HepG2 (cell line): ENCODE results near the gene CCDC88B.

ENCODE experiments used
- CEBPB ChIP-seq: IDR thresholded peaks from 2 replicates; pipeline ENCODE4 v1.6.1; 2011; ENCODE audit warnings: low read depth, low read length, improper control_type of control experiment, borderline replicate concordance
- NBN ChIP-seq: fragments of 450-650 bp; conservative IDR thresholded peaks from 2 replicates; pipeline ENCODE4 v1.6.1; 2017
- ZFP90 ChIP-seq: sonication (generic); formaldehyde crosslinking; IDR thresholded peaks from 2 replicates; pipeline ENCODE4 v1.8.0; 2022; ENCODE audit warnings: missing genetic modification reagents, mild to moderate bottlenecking, inconsistent platforms, borderline replicate concordance
- TF ChIP-seq, protein P1 (sequence below): sonication (generic); formaldehyde crosslinking; IDR thresholded peaks from 2 replicates; pipeline ENCODE4 v1.5.0; 2020; ENCODE audit warnings: mild to moderate bottlenecking, missing genetic modification reagents, moderate library complexity
- TF ChIP-seq, protein P2 (sequence below), 2 experiments: fragments of 450-650 bp in 1 of 2; sonication (generic) in 1 of 2; formaldehyde crosslinking in 1 of 2; IDR thresholded peaks; 2 replicates each; pipeline versions ENCODE4 v1.6.1 to v1.8.0; 2016 to 2022; ENCODE audit warnings: antibody characterized with exemption in 1 of 2, mild to moderate bottlenecking in 1 of 2, missing genetic modification reagents in 1 of 2

DNA sequence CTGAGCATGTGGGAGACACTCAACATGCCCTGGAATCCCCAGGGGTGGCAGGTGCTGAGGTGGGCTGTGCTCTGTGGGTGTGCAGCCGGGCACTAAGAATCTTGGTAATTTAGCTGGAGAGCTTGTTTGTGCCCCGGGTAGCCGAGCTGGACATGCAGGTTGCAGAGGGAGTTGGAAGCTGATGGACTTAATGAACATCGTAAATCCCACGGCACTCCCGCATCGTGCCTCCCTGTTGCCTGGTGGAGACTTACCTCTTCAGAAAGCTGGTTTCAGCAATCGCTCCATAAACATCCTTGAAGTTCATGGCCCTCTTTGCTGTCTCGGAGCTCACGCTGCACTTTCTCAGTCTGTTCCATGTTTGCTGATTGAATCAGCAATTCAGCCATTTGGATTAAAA lies 48.9 kb downstream of the CCDC88B start:
- TF ChIP-seq, protein P1, sequence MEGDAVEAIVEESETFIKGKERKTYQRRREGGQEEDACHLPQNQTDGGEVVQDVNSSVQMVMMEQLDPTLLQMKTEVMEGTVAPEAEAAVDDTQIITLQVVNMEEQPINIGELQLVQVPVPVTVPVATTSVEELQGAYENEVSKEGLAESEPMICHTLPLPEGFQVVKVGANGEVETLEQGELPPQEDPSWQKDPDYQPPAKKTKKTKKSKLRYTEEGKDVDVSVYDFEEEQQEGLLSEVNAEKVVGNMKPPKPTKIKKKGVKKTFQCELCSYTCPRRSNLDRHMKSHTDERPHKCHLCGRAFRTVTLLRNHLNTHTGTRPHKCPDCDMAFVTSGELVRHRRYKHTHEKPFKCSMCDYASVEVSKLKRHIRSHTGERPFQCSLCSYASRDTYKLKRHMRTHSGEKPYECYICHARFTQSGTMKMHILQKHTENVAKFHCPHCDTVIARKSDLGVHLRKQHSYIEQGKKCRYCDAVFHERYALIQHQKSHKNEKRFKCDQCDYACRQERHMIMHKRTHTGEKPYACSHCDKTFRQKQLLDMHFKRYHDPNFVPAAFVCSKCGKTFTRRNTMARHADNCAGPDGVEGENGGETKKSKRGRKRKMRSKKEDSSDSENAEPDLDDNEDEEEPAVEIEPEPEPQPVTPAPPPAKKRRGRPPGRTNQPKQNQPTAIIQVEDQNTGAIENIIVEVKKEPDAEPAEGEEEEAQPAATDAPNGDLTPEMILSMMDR (CRISPR knock-in tag), result no peak
- TF ChIP-seq, protein P2, sequence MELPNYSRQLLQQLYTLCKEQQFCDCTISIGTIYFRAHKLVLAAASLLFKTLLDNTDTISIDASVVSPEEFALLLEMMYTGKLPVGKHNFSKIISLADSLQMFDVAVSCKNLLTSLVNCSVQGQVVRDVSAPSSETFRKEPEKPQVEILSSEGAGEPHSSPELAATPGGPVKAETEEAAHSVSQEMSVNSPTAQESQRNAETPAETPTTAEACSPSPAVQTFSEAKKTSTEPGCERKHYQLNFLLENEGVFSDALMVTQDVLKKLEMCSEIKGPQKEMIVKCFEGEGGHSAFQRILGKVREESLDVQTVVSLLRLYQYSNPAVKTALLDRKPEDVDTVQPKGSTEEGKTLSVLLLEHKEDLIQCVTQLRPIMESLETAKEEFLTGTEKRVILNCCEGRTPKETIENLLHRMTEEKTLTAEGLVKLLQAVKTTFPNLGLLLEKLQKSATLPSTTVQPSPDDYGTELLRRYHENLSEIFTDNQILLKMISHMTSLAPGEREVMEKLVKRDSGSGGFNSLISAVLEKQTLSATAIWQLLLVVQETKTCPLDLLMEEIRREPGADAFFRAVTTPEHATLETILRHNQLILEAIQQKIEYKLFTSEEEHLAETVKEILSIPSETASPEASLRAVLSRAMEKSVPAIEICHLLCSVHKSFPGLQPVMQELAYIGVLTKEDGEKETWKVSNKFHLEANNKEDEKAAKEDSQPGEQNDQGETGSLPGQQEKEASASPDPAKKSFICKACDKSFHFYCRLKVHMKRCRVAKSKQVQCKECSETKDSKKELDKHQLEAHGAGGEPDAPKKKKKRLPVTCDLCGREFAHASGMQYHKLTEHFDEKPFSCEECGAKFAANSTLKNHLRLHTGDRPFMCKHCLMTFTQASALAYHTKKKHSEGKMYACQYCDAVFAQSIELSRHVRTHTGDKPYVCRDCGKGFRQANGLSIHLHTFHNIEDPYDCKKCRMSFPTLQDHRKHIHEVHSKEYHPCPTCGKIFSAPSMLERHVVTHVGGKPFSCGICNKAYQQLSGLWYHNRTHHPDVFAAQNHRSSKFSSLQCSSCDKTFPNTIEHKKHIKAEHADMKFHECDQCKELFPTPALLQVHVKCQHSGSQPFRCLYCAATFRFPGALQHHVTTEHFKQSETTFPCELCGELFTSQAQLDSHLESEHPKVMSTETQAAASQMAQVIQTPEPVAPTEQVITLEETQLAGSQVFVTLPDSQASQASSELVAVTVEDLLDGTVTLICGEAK (IDR thresholded peaks at IDR 0.05), result no peak
- TF ChIP-seq, protein P2 (CRISPR knock-in tag; IDR thresholded peaks at IDR 0.05), result no peak
- no peak for TF ChIP-seq ZFP90
- no peak for TF ChIP-seq NBN
- no peak for TF ChIP-seq CEBPB
